ENCODE measurements around the gene ANXA4.

GRCh38 chr2:69718338-69718965 lies 23.5 kb upstream of the ANXA4 start:
- TF ChIP-seq POLR2AphosphoS5 (IDR thresholded peaks at IDR 0.05; ENCODE audit: insufficient read depth in 1 of 2, low read depth in 1 of 2): no peak
- TF ChIP-seq, protein P1, sequence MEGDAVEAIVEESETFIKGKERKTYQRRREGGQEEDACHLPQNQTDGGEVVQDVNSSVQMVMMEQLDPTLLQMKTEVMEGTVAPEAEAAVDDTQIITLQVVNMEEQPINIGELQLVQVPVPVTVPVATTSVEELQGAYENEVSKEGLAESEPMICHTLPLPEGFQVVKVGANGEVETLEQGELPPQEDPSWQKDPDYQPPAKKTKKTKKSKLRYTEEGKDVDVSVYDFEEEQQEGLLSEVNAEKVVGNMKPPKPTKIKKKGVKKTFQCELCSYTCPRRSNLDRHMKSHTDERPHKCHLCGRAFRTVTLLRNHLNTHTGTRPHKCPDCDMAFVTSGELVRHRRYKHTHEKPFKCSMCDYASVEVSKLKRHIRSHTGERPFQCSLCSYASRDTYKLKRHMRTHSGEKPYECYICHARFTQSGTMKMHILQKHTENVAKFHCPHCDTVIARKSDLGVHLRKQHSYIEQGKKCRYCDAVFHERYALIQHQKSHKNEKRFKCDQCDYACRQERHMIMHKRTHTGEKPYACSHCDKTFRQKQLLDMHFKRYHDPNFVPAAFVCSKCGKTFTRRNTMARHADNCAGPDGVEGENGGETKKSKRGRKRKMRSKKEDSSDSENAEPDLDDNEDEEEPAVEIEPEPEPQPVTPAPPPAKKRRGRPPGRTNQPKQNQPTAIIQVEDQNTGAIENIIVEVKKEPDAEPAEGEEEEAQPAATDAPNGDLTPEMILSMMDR (IDR thresholded peaks at IDR 0.05): no peak
- no peak for TF ChIP-seq POLR2A (IDR thresholded peaks at IDR 0.05)

Data from vagina (tissue), 2 donors.